HG03064 (cell line): ENCODE results near the gene VWA3B.

Source experiments
- ATAC-seq: cut with Tn5 transposase; IDR thresholded peaks from one replicate; pipeline ENCODE4 v1.9.1; 2021; ENCODE audit warnings: low read depth; ENCODE audit not compliant: unreplicated experiment

VWA3B gene

GRCh38 chr2:98170076-98170475 is 83.1 kb downstream of the VWA3B start:
- ATAC-seq, result no peak

- no peak for ATAC-seq
Measured at GRCh38 chr2:98172150-98172765, 85.3 kb downstream of the VWA3B start.

- no peak for ATAC-seq
Measured at GRCh38 chr2:98172951-98173350, 86.0 kb downstream of the VWA3B start.

- ATAC-seq, result no peak
Measured at GRCh38 chr2:98175811-98176210, 88.8 kb downstream of the VWA3B start.

GRCh38 chr2:98177286-98177685 is 90.3 kb downstream of the VWA3B start:
- ATAC-seq, result no peak

GRCh38 chr2:98177986-98178385 is 91.0 kb downstream of the VWA3B start:
- ATAC-seq, result no peak

GRCh38 chr2:98180456-98180855 is 93.5 kb downstream of the VWA3B start:
- no peak for ATAC-seq

GRCh38 chr2:98181346-98181745 is 94.4 kb downstream of the VWA3B start:
- no peak for ATAC-seq

- ATAC-seq, result no peak
Measured at GRCh38 chr2:98185801-98186200, 98.8 kb downstream of the VWA3B start.

- ATAC-seq, result no peak
Measured at GRCh38 chr2:98187194-98187593, 100.2 kb downstream of the VWA3B start.

GRCh38 chr2:98188351-98189046 is 101.5 kb downstream of the VWA3B start:
- ATAC-seq, result no peak

GRCh38 chr2:98191883-98192282 is 104.9 kb downstream of the VWA3B start:
- no peak for ATAC-seq

GRCh38 chr2:98201576-98201975 is 114.6 kb downstream of the VWA3B start:
- ATAC-seq, result no peak

GRCh38 chr2:98205889-98206288 is 118.9 kb downstream of the VWA3B start:
- ATAC-seq, result no peak

- no peak for ATAC-seq
Measured at GRCh38 chr2:98212092-98213000, 125.4 kb downstream of the VWA3B start.

- ATAC-seq, result no peak
Measured at GRCh38 chr2:98216616-98217015, 129.6 kb downstream of the VWA3B start.

GRCh38 chr2:98219152-98219551 is 132.2 kb downstream of the VWA3B start:
- ATAC-seq, result no peak

- ATAC-seq, result no peak
Measured at GRCh38 chr2:98233941-98234340, 147.0 kb downstream of the VWA3B start.

- no peak for ATAC-seq
Measured at GRCh38 chr2:98234776-98235175, 147.8 kb downstream of the VWA3B start.

- ATAC-seq, result no peak
Measured at GRCh38 chr2:98236935-98237334, 150.0 kb downstream of the VWA3B start.

- no peak for ATAC-seq
Measured at GRCh38 chr2:98240786-98241398, 153.9 kb downstream of the VWA3B start.
